ENCODE results near the gene PRKAA1. TPM values are rescaled to one million over a fixed set of nuclear protein-coding genes. Genes with fewer than 3 reads are reported as not detected.

Gene PRKAA1
- polyA plus RNA-seq, 1 donor from 2014 or later = 66.9 TPM

DNA sequence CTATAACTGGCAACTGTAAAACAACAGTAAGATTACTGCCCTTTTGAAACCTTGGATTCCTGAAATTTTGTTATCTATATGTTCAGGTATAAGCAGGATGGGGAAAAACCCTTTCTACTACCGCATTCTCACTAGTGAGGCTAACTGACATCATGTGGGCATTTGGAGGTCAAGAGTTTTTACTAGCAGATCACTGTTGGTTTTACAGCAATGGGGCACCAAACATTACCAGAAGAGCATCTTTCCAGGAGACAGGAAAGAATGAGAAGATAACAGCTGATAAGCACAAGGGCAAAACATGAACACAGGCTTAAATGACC lies 21.6 kb downstream of the PRKAA1 start:
- no peak overlapping the region for H3K4me2 ChIP-seq (ENCODE audit: low read length)
- no peak overlapping the region for H3K27ac ChIP-seq (ENCODE audit: low read length)
- no peak overlapping the region for H2AFZ ChIP-seq (ENCODE audit: low read depth, low read length)
- no peaks in the 10 kb centered on the region for H3K27me3 ChIP-seq (ENCODE audit: insufficient read depth, low read depth, low read length)
- no peaks in the 10 kb centered on the region for H3F3A ChIP-seq (ENCODE audit: insufficient read depth, low read length, poor library complexity, severe bottlenecking)
- no peaks in the 10 kb centered on the region for H3K9me2 ChIP-seq (ENCODE audit: insufficient read depth, low read length)
- no peaks in the 10 kb centered on the region for H3K36me3 ChIP-seq (ENCODE audit: insufficient read depth, low read length)
- no peaks in the 10 kb centered on the region for H3K9me3 ChIP-seq (ENCODE audit: low read length)
- H3K79me2 ChIP-seq (replicated peaks; ENCODE audit: insufficient read depth, low read length) = peaks cover 35% of the 10 kb centered on the region
- no peak overlapping the region for H3K9ac ChIP-seq (ENCODE audit: low read length)
- H4K20me1 ChIP-seq (ENCODE audit: insufficient read depth) = no peaks in the 10 kb centered on the region
- H3K4me3 ChIP-seq (ENCODE audit: low read length) = no peak overlapping the region
- TF ChIP-seq POLR2AphosphoS5 (IDR thresholded peaks at IDR 0.05) (no peak), EZH2 (IDR thresholded peaks at IDR 0.05; ENCODE audit: borderline replicate concordance, insufficient read depth, low read length, poor library complexity, severe bottlenecking) (no peak), MXI1 (conservative IDR thresholded peaks at IDR 0.05; ENCODE audit: poor library complexity, severe bottlenecking) (no peak), RAD21 (conservative IDR thresholded peaks at IDR 0.05) (no peak), TAF1 (IDR thresholded peaks at IDR 0.05; ENCODE audit: low read depth) (no peak), SMC3 (conservative IDR thresholded peaks at IDR 0.05; ENCODE audit: poor library complexity) (no peak), EP300 (conservative IDR thresholded peaks at IDR 0.05; ENCODE audit: poor library complexity, severe bottlenecking) (no peak)
- TF ChIP-seq, protein P1, sequence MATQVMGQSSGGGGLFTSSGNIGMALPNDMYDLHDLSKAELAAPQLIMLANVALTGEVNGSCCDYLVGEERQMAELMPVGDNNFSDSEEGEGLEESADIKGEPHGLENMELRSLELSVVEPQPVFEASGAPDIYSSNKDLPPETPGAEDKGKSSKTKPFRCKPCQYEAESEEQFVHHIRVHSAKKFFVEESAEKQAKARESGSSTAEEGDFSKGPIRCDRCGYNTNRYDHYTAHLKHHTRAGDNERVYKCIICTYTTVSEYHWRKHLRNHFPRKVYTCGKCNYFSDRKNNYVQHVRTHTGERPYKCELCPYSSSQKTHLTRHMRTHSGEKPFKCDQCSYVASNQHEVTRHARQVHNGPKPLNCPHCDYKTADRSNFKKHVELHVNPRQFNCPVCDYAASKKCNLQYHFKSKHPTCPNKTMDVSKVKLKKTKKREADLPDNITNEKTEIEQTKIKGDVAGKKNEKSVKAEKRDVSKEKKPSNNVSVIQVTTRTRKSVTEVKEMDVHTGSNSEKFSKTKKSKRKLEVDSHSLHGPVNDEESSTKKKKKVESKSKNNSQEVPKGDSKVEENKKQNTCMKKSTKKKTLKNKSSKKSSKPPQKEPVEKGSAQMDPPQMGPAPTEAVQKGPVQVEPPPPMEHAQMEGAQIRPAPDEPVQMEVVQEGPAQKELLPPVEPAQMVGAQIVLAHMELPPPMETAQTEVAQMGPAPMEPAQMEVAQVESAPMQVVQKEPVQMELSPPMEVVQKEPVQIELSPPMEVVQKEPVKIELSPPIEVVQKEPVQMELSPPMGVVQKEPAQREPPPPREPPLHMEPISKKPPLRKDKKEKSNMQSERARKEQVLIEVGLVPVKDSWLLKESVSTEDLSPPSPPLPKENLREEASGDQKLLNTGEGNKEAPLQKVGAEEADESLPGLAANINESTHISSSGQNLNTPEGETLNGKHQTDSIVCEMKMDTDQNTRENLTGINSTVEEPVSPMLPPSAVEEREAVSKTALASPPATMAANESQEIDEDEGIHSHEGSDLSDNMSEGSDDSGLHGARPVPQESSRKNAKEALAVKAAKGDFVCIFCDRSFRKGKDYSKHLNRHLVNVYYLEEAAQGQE (IDR thresholded peaks at IDR 0.05; ENCODE audit: borderline replicate concordance) = no peak
- TF ChIP-seq, protein P2, sequence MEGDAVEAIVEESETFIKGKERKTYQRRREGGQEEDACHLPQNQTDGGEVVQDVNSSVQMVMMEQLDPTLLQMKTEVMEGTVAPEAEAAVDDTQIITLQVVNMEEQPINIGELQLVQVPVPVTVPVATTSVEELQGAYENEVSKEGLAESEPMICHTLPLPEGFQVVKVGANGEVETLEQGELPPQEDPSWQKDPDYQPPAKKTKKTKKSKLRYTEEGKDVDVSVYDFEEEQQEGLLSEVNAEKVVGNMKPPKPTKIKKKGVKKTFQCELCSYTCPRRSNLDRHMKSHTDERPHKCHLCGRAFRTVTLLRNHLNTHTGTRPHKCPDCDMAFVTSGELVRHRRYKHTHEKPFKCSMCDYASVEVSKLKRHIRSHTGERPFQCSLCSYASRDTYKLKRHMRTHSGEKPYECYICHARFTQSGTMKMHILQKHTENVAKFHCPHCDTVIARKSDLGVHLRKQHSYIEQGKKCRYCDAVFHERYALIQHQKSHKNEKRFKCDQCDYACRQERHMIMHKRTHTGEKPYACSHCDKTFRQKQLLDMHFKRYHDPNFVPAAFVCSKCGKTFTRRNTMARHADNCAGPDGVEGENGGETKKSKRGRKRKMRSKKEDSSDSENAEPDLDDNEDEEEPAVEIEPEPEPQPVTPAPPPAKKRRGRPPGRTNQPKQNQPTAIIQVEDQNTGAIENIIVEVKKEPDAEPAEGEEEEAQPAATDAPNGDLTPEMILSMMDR (IDR thresholded peaks at IDR 0.05; ENCODE audit: poor library complexity, severe bottlenecking) = no peak

DNA sequence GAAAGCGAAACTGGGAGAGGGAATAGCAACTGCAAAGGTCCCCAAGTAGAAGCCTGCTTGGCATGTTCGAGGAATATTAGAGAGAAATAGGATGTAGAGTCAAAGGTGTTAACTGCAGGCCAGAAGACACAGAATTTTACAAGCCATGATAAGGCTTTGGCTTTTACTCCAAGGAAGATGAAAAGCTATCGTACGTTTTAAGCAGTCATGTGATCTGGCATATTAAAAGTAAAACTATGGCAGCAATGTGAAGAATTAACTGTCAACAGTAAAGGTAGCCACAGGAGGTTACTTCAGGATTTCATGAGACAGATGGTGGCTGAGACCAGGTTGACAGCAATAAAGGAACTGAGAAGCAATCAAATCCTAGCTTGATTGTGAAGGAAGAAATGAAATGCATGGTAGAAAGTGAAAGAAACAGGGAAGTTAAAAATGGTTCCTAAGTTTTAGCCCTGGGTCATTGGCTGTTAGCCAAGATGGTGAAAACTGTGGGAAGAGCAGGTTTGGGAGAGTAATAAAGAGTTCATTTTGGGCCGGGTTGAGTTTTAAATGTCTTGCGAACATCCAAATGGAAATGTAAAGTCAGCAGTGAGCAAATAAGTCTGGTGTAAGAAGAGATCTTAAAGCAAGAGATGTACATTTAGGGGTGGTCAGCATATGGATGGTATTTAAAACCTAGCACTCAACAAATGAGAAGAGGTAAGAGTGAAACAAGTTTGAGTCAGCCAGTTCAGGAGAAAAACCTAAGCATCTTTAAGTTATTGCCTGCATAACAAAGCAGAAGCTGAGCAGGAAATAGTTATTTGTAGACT lies 22.1 kb downstream of the PRKAA1 start:
- Histone ChIP-seq H3K36me3 (ENCODE audit: insufficient read depth, low read length) (no peaks in the 10 kb centered on the region), H4K20me1 (ENCODE audit: insufficient read depth) (no peaks in the 10 kb centered on the region)

More for the DNA sequence above, 22.1 kb downstream of the PRKAA1 start:
- H3K27ac ChIP-seq (ENCODE audit: low read length) = no peak overlapping the region
- TF ChIP-seq MXI1 (conservative IDR thresholded peaks at IDR 0.05; ENCODE audit: poor library complexity, severe bottlenecking) (no peak), POLR2AphosphoS5 (IDR thresholded peaks at IDR 0.05) (no peak), EZH2 (IDR thresholded peaks at IDR 0.05; ENCODE audit: borderline replicate concordance, insufficient read depth, low read length, poor library complexity, severe bottlenecking) (no peak), RAD21 (conservative IDR thresholded peaks at IDR 0.05) (no peak), TAF1 (IDR thresholded peaks at IDR 0.05; ENCODE audit: low read depth) (no peak), SMC3 (conservative IDR thresholded peaks at IDR 0.05; ENCODE audit: poor library complexity) (no peak), EP300 (conservative IDR thresholded peaks at IDR 0.05; ENCODE audit: poor library complexity, severe bottlenecking) (no peak)
- TF ChIP-seq, protein P1 (IDR thresholded peaks at IDR 0.05; ENCODE audit: borderline replicate concordance) = no peak
- TF ChIP-seq, protein P2 (IDR thresholded peaks at IDR 0.05; ENCODE audit: poor library complexity, severe bottlenecking) = no peak
- no peak overlapping the region for H2AFZ ChIP-seq (ENCODE audit: low read depth, low read length)
- H3K9me2 ChIP-seq (ENCODE audit: insufficient read depth, low read length) = no peaks in the 10 kb centered on the region
- H3K9me3 ChIP-seq (ENCODE audit: low read length) = no peaks in the 10 kb centered on the region
- peaks cover 30% of the 10 kb centered on the region for H3K79me2 ChIP-seq (replicated peaks; ENCODE audit: insufficient read depth, low read length)
- H3K9ac ChIP-seq (ENCODE audit: low read length) = no peak overlapping the region
- no peak overlapping the region for H3K4me3 ChIP-seq (ENCODE audit: low read length)
- H3K4me2 ChIP-seq (ENCODE audit: low read length) = no peak overlapping the region
- H3K27me3 ChIP-seq (ENCODE audit: insufficient read depth, low read depth, low read length) = no peaks in the 10 kb centered on the region
- H3F3A ChIP-seq (ENCODE audit: insufficient read depth, low read length, poor library complexity, severe bottlenecking) = no peaks in the 10 kb centered on the region

Data from neural cell (in vitro differentiated cells).